Colonic mucosa (tissue), 4 donors: Measurements from ENCODE around the gene CBX2. TPM values are rescaled to one million over a fixed set of nuclear protein-coding genes. Genes with fewer than 3 reads are reported as not detected.
"Not testable (repeated sequence)": the region's sequence is repeated elsewhere in the genome, so short reads cannot be mapped to it uniquely, and the experiment has no call there.

Source experiments
- DNase-seq: peaks from one replicate; pipeline ENCODE4 v3.0.0-alpha.2; 2020
- H3K27ac ChIP-seq: fragments of 200-600 bp; one replicate; pipeline ENCODE4 v1.8.0; 2021
- H3K27me3 ChIP-seq: fragments of 200-600 bp; one replicate; pipeline ENCODE4 v1.8.0; 2021
- H3K36me3 ChIP-seq: fragments of 200-600 bp; one replicate; pipeline ENCODE4 v1.8.0; 2021
- H3K4me1 ChIP-seq: fragments of 200-600 bp; one replicate; pipeline ENCODE4 v1.8.0; 2021; ENCODE audit warnings: mild to moderate bottlenecking
- H3K4me3 ChIP-seq: fragments of 200-600 bp; one replicate; pipeline ENCODE4 v1.8.0; 2021
- H3K9ac ChIP-seq, 2 donors: one replicate each; pipeline ENCODE4 v1.7.0; 2013; ENCODE audit warnings: control low read depth in 2 of 2, low read depth in 2 of 2, low read length in 2 of 2
- H3K9me3 ChIP-seq: fragments of 200-600 bp; one replicate; pipeline ENCODE4 v1.8.0; 2021
- CTCF ChIP-seq: fragments of 200-600 bp; IDR thresholded peaks from one replicate; pipeline ENCODE4 v1.8.0; 2022; ENCODE audit warnings: antibody characterized with exemption, mild to moderate bottlenecking
- intact Hi-C: fragments of 100-400 bp; cut with DNase I; formaldehyde crosslinking; loops from one replicate; pipeline ENCODE4 v1.14.1; 2022
- total RNA-seq, 2 donors: library from RNA; stranded (reverse); fragmentation: NEBNext Ultra II Directional in 1 of 2; extraction: Animal tissue kit (Norgen Biotek cat#: 25700) in 1 of 2; gene quantifications; one replicate each; pipeline ENCODE4 v1.2.1, GENCODE V29; 2021
- donor health status: healthy.
- donor health status: DM: no; HTN: no; CAD: no.
- donor health status: DM: no; HTN: no; CAD: no.

CBX2 gene
- total RNA-seq, 2 donors from 2014 or later, result 2.1 to 4.0 TPM

GRCh38 chr17:79765708-79766107, 12.2 kb upstream of the CBX2 start:
- TF ChIP-seq CTCF, result no peak
- Histone ChIP-seq H3K4me1 (no peaks in the 10 kb centered on the region), H3K4me3 (no peak overlapping the region), H3K27ac (no peak overlapping the region), H3K36me3 (no peaks in the 10 kb centered on the region), H3K27me3 (no peaks in the 10 kb centered on the region), H3K9me3 (no peaks in the 10 kb centered on the region), H3K9ac (no peak overlapping the region)
- no peak for DNase-seq
- intact Hi-C loops, result no loop called here

- DNase-seq, result no peak
- H3K27ac ChIP-seq, result no peak overlapping the region
- H3K36me3 ChIP-seq, result no peaks in the 10 kb centered on the region
- TF ChIP-seq CTCF, result no peak
- H3K9ac ChIP-seq, result no peak overlapping the region
- H3K4me3 ChIP-seq, result no peak overlapping the region
- peaks cover 14% of the 10 kb centered on the region for H3K27me3 ChIP-seq
- H3K9me3 ChIP-seq, result no peaks in the 10 kb centered on the region
- H3K4me1 ChIP-seq, result no peaks in the 10 kb centered on the region
- intact Hi-C loops, result no loop called here
Observed at GRCh38 chr17:79769570-79770506, 8.1 kb upstream of the CBX2 start.

- Histone ChIP-seq H3K9me3 (no peaks in the 10 kb centered on the region), H3K36me3 (no peaks in the 10 kb centered on the region), H3K27ac (no peak overlapping the region), H3K4me3 (no peak overlapping the region), H3K9ac (no peak overlapping the region), H3K27me3 (peaks cover 24% of the 10 kb centered on the region), H3K4me1 (no peaks in the 10 kb centered on the region)
- no peak for DNase-seq
- no peak for TF ChIP-seq CTCF
- intact Hi-C loops, result no loop called here
Observed at GRCh38 chr17:79771276-79771675, 6.7 kb upstream of the CBX2 start.

GRCh38 chr17:79772726-79773125, 5.2 kb upstream of the CBX2 start:
- H3K4me1 ChIP-seq, H3K9ac ChIP-seq, H3K27ac ChIP-seq, H3K36me3 ChIP-seq, H3K9me3 ChIP-seq, intact Hi-C loops, DNase-seq, H3K4me3 ChIP-seq: not testable (repeated sequence)
- H3K27me3 ChIP-seq, result peaks cover 30% of the 10 kb centered on the region

- H3K4me1 ChIP-seq, result peaks cover 11% of the 10 kb centered on the region
- H3K27ac ChIP-seq, result no peak overlapping the region
- TF ChIP-seq CTCF, result no peak
- no peaks in the 10 kb centered on the region for H3K9me3 ChIP-seq
- no peak for DNase-seq
- peaks cover 44% of the 10 kb centered on the region for H3K27me3 ChIP-seq
- no peak overlapping the region for H3K9ac ChIP-seq
- no peaks in the 10 kb centered on the region for H3K36me3 ChIP-seq
- intact Hi-C loops, result no loop called here
- H3K4me3 ChIP-seq, result no peak overlapping the region
Observed at GRCh38 chr17:79774561-79774975, 3.4 kb upstream of the CBX2 start.

- Histone ChIP-seq H3K9me3 (no peaks in the 10 kb centered on the region), H3K27me3 (peaks cover 44% of the 10 kb centered on the region), H3K4me1 (peaks cover 11% of the 10 kb centered on the region), H3K9ac (no peak overlapping the region), H3K27ac (no peak overlapping the region), H3K36me3 (no peaks in the 10 kb centered on the region), H3K4me3 (no peak overlapping the region)
- TF ChIP-seq CTCF, result no peak
- intact Hi-C loops, result no loop called here
- DNase-seq, result no peak
Observed at GRCh38 chr17:79775632-79776031, 2.3 kb upstream of the CBX2 start.
